CD4-positive, alpha-beta T cell treated with Interferon gamma for 1 hour (primary cell): ENCODE results near the gene ANKRD39.
"Not testable (repeated sequence)": the region's sequence is repeated elsewhere in the genome, so short reads cannot be mapped to it uniquely, and the experiment has no call there.

Experiments used
- DNase-seq: peaks from one replicate; pipeline ENCODE4 v3.0.0-alpha.2; 2020

Gene ANKRD39

GRCh38 chr2:96870626-96871255 is 12.9 kb upstream of the ANKRD39 start:
- peak; percentile 58 for DNase-seq

GRCh38 chr2:96869822-96870625 is 12.2 kb upstream of the ANKRD39 start, which contains the start of gene SEMA4C:
Gene SEMA4C (minus strand): TSS chr2:96870080. CDS start chr2:96867886, 2,194 bp downstream.
- DNase-seq: peak; percentile 28

- no peak for DNase-seq
Observed at GRCh38 chr2:96869281-96869821, 11.5 kb upstream of the ANKRD39 start.

- peak; percentile 61 for DNase-seq
Observed at GRCh38 chr2:96868555-96869280, 10.9 kb upstream of the ANKRD39 start.

GRCh38 chr2:96867756-96868554 is 10.1 kb upstream of the ANKRD39 start:
- no peak for DNase-seq

- no peak for DNase-seq
Observed at GRCh38 chr2:96866986-96867755, 9.4 kb upstream of the ANKRD39 start.

GRCh38 chr2:96866586-96866985 is 8.8 kb upstream of the ANKRD39 start:
- DNase-seq: no peak

- no peak for DNase-seq
Observed at GRCh38 chr2:96866149-96866548, 8.3 kb upstream of the ANKRD39 start.

- DNase-seq: no peak
Observed at GRCh38 chr2:96865654-96866053, 7.8 kb upstream of the ANKRD39 start.

- DNase-seq: no peak
Observed at GRCh38 chr2:96864343-96865091, 6.7 kb upstream of the ANKRD39 start.

GRCh38 chr2:96863575-96864342 is 5.9 kb upstream of the ANKRD39 start:
- no peak for DNase-seq

GRCh38 chr2:96863056-96863455 is 5.2 kb upstream of the ANKRD39 start:
- not testable (repeated sequence) for DNase-seq

GRCh38 chr2:96861074-96861473 is 3.3 kb upstream of the ANKRD39 start:
- DNase-seq: no peak

GRCh38 chr2:96860065-96861029 is 2.5 kb upstream of the ANKRD39 start:
- no peak for DNase-seq

GRCh38 chr2:96859681-96860064 is 1.9 kb upstream of the ANKRD39 start:
- no peak for DNase-seq

GRCh38 chr2:96859099-96859649 is 1.4 kb upstream of the ANKRD39 start:
- no peak for DNase-seq

- no peak for DNase-seq
Observed at GRCh38 chr2:96856776-96857666, 795 bp downstream of the ANKRD39 start.

GRCh38 chr2:96853321-96853720 is 4.5 kb downstream of the ANKRD39 start:
- DNase-seq: no peak
